Measurements from ENCODE around the gene SPATA3. TPM values are rescaled to one million over a fixed set of nuclear protein-coding genes. Genes with fewer than 3 reads are reported as not detected.

SPATA3 gene
- total RNA-seq: not detected
- long read RNA-seq: 0 reads

- ATAC-seq: no peak
- intact Hi-C loops (cut with DNase I): no loop called here
- DNase-seq: no peak
Measured at GRCh38 chr2:230995821-230996220, at the start of gene SPATA3. Gene SPATA3 (plus strand): TSS chr2:230996121. CDS start chr2:230996234, 113 bp downstream.

- no peak for DNase-seq
Measured at GRCh38 chr2:230946429-230947234, 49.3 kb upstream of the SPATA3 start.

GRCh38 chr2:230947235-230947576, 48.7 kb upstream of the SPATA3 start:
- no peak for DNase-seq
- intact Hi-C loops (cut with DNase I): no loop called here
- ATAC-seq: no peak

More at GRCh38 chr2:230946429-230947234, 49.3 kb upstream of the SPATA3 start:
- intact Hi-C loops (cut with DNase I): no loop called here
- ATAC-seq: no peak

GRCh38 chr2:230947908-230948365, 48.0 kb upstream of the SPATA3 start:
- intact Hi-C loops (cut with DNase I): no loop called here
- ATAC-seq: no peak
- no peak for DNase-seq

GRCh38 chr2:230949966-230950873, 45.7 kb upstream of the SPATA3 start:
- intact Hi-C loops (cut with DNase I): no loop called here
- ATAC-seq (no peak), DNase-seq (no peak)

- intact Hi-C loops (cut with DNase I): no loop called here
- ATAC-seq: no peak
Measured at GRCh38 chr2:230950874-230951339, 45.0 kb upstream of the SPATA3 start.

GRCh38 chr2:230951396-230951795, 44.5 kb upstream of the SPATA3 start:
- peak; percentile 76 to 82 for ATAC-seq
- intact Hi-C loops (cut with DNase I): no loop called here

More at GRCh38 chr2:230950874-230951339, 45.0 kb upstream of the SPATA3 start:
- DNase-seq: no peak

GRCh38 chr2:230952226-230952956, 43.5 kb upstream of the SPATA3 start:
- ATAC-seq: no peak
- intact Hi-C loops (cut with DNase I): no loop called here
- DNase-seq: no peak

More at GRCh38 chr2:230951396-230951795, 44.5 kb upstream of the SPATA3 start:
- no peak for DNase-seq

- intact Hi-C loops (cut with DNase I): no loop called here
- DNase-seq: no peak
- ATAC-seq: no peak
Measured at GRCh38 chr2:230953845-230954244, 42.1 kb upstream of the SPATA3 start.

GRCh38 chr2:230954746-230955145, 41.2 kb upstream of the SPATA3 start:
- intact Hi-C loops (cut with DNase I): no loop called here
- ATAC-seq (no peak), DNase-seq (no peak)

- DNase-seq: no peak
- no peak for ATAC-seq
- intact Hi-C loops (cut with DNase I): no loop called here
Measured at GRCh38 chr2:230955163-230955737, 40.7 kb upstream of the SPATA3 start.

- DNase-seq (peak; percentile 43), ATAC-seq (peak; percentile 70 to 98)
- intact Hi-C loops (cut with DNase I): no loop called here
Measured at GRCh38 chr2:230956827-230957755, 38.8 kb upstream of the SPATA3 start.

GRCh38 chr2:230957756-230958391, 38.0 kb upstream of the SPATA3 start:
- intact Hi-C loops (cut with DNase I): no loop called here
- ATAC-seq: no peak
- no peak for DNase-seq

- ATAC-seq (no peak), DNase-seq (no peak)
- intact Hi-C loops (cut with DNase I): no loop called here
Measured at GRCh38 chr2:230958820-230959756, 36.8 kb upstream of the SPATA3 start.

GRCh38 chr2:230960026-230960425, 35.9 kb upstream of the SPATA3 start:
- intact Hi-C loops (cut with DNase I): no loop called here
- DNase-seq (no peak), ATAC-seq (no peak)

GRCh38 chr2:230961091-230961491, 34.8 kb upstream of the SPATA3 start:
- ATAC-seq: no peak
- no peak for DNase-seq
- intact Hi-C loops (cut with DNase I): no loop called here
